Gastrocnemius medialis (tissue), 4 donors: ENCODE data around the gene XDH.

Experiments used
- POLR2A ChIP-seq, 2 donors: fragments of 450-650 bp; IDR thresholded peaks; one replicate each; pipeline ENCODE4 v1.6.1; 2017; ENCODE audit warnings: antibody characterized with exemption in 2 of 2, mild to moderate bottlenecking in 2 of 2, moderate library complexity in 2 of 2
- TF ChIP-seq, protein P1 (sequence below), 5 experiments: fragments of 450-650 bp in 3 of 5; fragments of 200-600 bp in 2 of 5; sonication (generic) in 2 of 5; IDR thresholded peaks in 4 of 5; conservative IDR thresholded peaks in 1 of 5; 1 replicate in 4 of 5; 2 replicates in 1 of 5; pipeline ENCODE4 v1.5.1; 2016 to 2019; ENCODE audit warnings: antibody characterized with exemption in 5 of 5, mild to moderate bottlenecking in 3 of 5, moderate library complexity in 3 of 5

DNA sequence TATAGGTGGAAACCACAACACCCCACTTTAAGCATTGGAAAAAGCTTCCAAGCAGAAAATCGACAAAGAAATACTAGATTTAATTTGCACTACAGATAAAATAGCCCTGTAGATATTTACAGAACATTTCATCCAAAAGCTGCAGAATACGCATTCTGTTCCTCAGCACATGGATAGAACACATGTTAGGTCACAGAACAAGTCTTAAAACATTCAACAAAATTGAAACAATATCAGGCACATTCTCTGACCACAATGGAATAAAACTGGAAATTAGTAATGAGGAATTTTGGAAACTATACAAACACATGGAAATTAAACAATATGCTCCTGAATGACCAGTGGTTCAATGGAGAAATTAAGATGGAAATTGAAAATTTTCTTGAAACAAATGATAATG is 27.8 kb upstream of the XDH start:
- TF ChIP-seq POLR2A (IDR thresholded peaks at IDR 0.05), result no peak
- TF ChIP-seq, protein P1, sequence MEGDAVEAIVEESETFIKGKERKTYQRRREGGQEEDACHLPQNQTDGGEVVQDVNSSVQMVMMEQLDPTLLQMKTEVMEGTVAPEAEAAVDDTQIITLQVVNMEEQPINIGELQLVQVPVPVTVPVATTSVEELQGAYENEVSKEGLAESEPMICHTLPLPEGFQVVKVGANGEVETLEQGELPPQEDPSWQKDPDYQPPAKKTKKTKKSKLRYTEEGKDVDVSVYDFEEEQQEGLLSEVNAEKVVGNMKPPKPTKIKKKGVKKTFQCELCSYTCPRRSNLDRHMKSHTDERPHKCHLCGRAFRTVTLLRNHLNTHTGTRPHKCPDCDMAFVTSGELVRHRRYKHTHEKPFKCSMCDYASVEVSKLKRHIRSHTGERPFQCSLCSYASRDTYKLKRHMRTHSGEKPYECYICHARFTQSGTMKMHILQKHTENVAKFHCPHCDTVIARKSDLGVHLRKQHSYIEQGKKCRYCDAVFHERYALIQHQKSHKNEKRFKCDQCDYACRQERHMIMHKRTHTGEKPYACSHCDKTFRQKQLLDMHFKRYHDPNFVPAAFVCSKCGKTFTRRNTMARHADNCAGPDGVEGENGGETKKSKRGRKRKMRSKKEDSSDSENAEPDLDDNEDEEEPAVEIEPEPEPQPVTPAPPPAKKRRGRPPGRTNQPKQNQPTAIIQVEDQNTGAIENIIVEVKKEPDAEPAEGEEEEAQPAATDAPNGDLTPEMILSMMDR (IDR thresholded peaks at IDR 0.05 in 4 of 5, conservative IDR thresholded peaks at IDR 0.05 in 1 of 5), result no peak
